Measurements from ENCODE around the gene ZMYND11. TPM values are rescaled to one million over a fixed set of nuclear protein-coding genes. Genes with fewer than 3 reads are reported as not detected.

Gene ZMYND11
- total and polyA plus RNA-seq, 2 of the 8 experiments (the other 6 are each of a cell fraction or from before 2014, with no cell fraction given): 7.5 to 26.6 TPM

DNA sequence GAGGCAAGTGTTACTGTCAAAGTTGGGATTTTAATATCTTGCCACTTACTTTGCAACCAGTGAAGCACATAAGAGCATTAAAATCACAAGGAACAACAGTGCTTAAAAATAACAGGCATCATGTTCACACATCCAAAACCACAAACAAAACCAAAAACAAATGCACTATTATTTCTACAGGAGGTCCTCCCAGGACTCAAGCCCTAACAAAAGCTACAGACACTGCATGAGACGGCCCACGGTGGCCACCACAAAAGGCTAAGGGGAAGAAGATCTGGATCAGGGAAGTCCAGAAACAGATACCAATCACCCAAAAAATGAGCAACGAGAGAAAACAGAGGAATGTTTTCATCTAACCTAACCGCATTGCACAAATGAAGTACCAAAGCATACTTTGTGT, 158.4 kb downstream of the ZMYND11 start:
- CTCF ChIA-PET (ENCODE audit: partially characterized antibody): interaction anchor here (0.9 to 2.1 kb wide), 5 partner anchors 9 to 496 kb away, joined by 3 to 5 read pairs (median 4); no protein-coding TSS in a partner anchor
- no peak for TF ChIP-seq SP2 (IDR thresholded peaks at IDR 0.05; ENCODE audit: low read length)
- no peak for TF ChIP-seq TCF12 (IDR thresholded peaks at IDR 0.05; ENCODE audit: low read depth, low read length)
- no peak for TF ChIP-seq ASH2L (IDR thresholded peaks at IDR 0.05; ENCODE audit: low read length)
- TF ChIP-seq ZNF274 (IDR thresholded peaks at IDR 0.05; ENCODE audit: borderline replicate concordance, extremely low read depth, low read length): no peak
- TF ChIP-seq CHD2 (IDR thresholded peaks at IDR 0.05; ENCODE audit: low read length): no peak
- TF ChIP-seq BACH1 (IDR thresholded peaks at IDR 0.05; ENCODE audit: low read length): no peak
- TF ChIP-seq SP1 (IDR thresholded peaks at IDR 0.05; ENCODE audit: low read depth, low read length): no peak
- TF ChIP-seq, protein P1, sequence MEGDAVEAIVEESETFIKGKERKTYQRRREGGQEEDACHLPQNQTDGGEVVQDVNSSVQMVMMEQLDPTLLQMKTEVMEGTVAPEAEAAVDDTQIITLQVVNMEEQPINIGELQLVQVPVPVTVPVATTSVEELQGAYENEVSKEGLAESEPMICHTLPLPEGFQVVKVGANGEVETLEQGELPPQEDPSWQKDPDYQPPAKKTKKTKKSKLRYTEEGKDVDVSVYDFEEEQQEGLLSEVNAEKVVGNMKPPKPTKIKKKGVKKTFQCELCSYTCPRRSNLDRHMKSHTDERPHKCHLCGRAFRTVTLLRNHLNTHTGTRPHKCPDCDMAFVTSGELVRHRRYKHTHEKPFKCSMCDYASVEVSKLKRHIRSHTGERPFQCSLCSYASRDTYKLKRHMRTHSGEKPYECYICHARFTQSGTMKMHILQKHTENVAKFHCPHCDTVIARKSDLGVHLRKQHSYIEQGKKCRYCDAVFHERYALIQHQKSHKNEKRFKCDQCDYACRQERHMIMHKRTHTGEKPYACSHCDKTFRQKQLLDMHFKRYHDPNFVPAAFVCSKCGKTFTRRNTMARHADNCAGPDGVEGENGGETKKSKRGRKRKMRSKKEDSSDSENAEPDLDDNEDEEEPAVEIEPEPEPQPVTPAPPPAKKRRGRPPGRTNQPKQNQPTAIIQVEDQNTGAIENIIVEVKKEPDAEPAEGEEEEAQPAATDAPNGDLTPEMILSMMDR (IDR thresholded peaks at IDR 0.05; ENCODE audit: control extremely low read depth in 1 of 3, insufficient read depth in 1 of 3, low read depth in 1 of 3, low read length in 3 of 3): no peak
- TF ChIP-seq BRCA1 (IDR thresholded peaks at IDR 0.05; ENCODE audit: low read depth, low read length): no peak
- TF ChIP-seq SRF (IDR thresholded peaks at IDR 0.05; ENCODE audit: low read depth, low read length): no peak
- TF ChIP-seq JUND (IDR thresholded peaks at IDR 0.05; ENCODE audit: low read length): no peak
- TF ChIP-seq, protein P2, sequence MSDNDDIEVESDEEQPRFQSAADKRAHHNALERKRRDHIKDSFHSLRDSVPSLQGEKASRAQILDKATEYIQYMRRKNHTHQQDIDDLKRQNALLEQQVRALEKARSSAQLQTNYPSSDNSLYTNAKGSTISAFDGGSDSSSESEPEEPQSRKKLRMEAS (IDR thresholded peaks at IDR 0.05): no peak
- TF ChIP-seq RXRA (IDR thresholded peaks at IDR 0.05; ENCODE audit: insufficient read depth, low read depth, low read length): no peak

More for the DNA sequence above, 158.4 kb downstream of the ZMYND11 start:
- H3K9ac ChIP-seq (replicated peaks in 1 of 4; ENCODE audit: extremely low read depth in 1 of 4, low read depth in 3 of 4, low read length in 3 of 4): no peak overlapping the region
- H2BK120ac ChIP-seq (replicated peaks; ENCODE audit: low read depth, low read length): no peak overlapping the region
- no peak overlapping the region for H3K27ac ChIP-seq (ENCODE audit: low read depth, low read length)
- H4K5ac ChIP-seq (ENCODE audit: insufficient read length, low read depth, low read length): no peak overlapping the region
- no peak overlapping the region for H2AK5ac ChIP-seq (ENCODE audit: low read depth, low read length)
- no peak overlapping the region for H4K91ac ChIP-seq (replicated peaks; ENCODE audit: insufficient read length, low read length)
- WGBS, 2 experiments (ENCODE audit: extremely low coverage in 1 of 2, insufficient coverage in 1 of 2, insufficient read length in 1 of 2, insufficient replicate concordance in 2 of 2, low coverage in 1 of 2, low lambda C conversion rate in 2 of 2, missing lambda C conversion rate in 1 of 2): 91% methylated on average over 4 of the region's 4 CpGs; no CpG with 5 or more reads in 1 of the 2 experiments
- H2AFZ ChIP-seq (ENCODE audit: low read length): no peak overlapping the region
- no peaks in the 10 kb centered on the region for H3K36me3 ChIP-seq (ENCODE audit: control insufficient read depth in 2 of 4, insufficient read depth in 4 of 4, low read length in 3 of 4)
- DNase-seq (ENCODE audit: low read depth in 1 of 2, low spot score in 2 of 2): no peak
- FAIRE-seq: no peak
- no peak overlapping the region for H3K23ac ChIP-seq (ENCODE audit: insufficient read length)
- no peak overlapping the region for H3K56ac ChIP-seq (replicated peaks; ENCODE audit: insufficient read length, low read depth, low read length)
- H4K20me1 ChIP-seq (replicated peaks in 1 of 2; ENCODE audit: control insufficient read depth in 1 of 2, insufficient read depth in 2 of 2, low read length in 2 of 2): peaks cover 0 to 7% of the 10 kb centered on the region in 2 experiments
- H2BK15ac ChIP-seq (ENCODE audit: low read length): no peak overlapping the region
- H3K79me2 ChIP-seq (ENCODE audit: control insufficient read depth in 1 of 2, insufficient read depth in 2 of 2, low read length in 2 of 2): no peaks in the 10 kb centered on the region
- POLR2A ChIA-PET (ENCODE audit: partially characterized antibody): interaction anchor here (1.2 kb wide), 1 partner anchor 10 kb away, joined by 3 read pairs; no protein-coding TSS in a partner anchor
- H3K4me1 ChIP-seq (replicated peaks in 1 of 4; ENCODE audit: control insufficient read depth in 3 of 4, insufficient read depth in 4 of 4, low read length in 3 of 4): no peaks in the 10 kb centered on the region; a peak in 1 of 7 replicates
- no peak overlapping the region for H2BK12ac ChIP-seq (ENCODE audit: low read depth, low read length)
- H3K18ac ChIP-seq (ENCODE audit: extremely low read depth, low read length): no peak overlapping the region
- H3K79me1 ChIP-seq (ENCODE audit: low read depth, low read length): no peaks in the 10 kb centered on the region; the same call in 1 of the 2 replicates
- H2BK5ac ChIP-seq (ENCODE audit: low read depth, low read length): no peak overlapping the region
- no peak overlapping the region for H3K4me2 ChIP-seq (ENCODE audit: insufficient read depth in 1 of 2, low read depth in 2 of 2, low read length in 2 of 2)
- no peak overlapping the region for H3K14ac ChIP-seq (ENCODE audit: insufficient read length)
- H4K8ac ChIP-seq (ENCODE audit: extremely low read depth, insufficient read depth, low read length): no peak overlapping the region
- no peaks in the 10 kb centered on the region for H3K9me3 ChIP-seq (ENCODE audit: insufficient read depth in 2 of 2, low read depth in 1 of 2, low read length in 1 of 2)
- no peak overlapping the region for H2BK20ac ChIP-seq (ENCODE audit: low read length)
- no peak overlapping the region for H3K4me3 ChIP-seq (ENCODE audit: extremely low read depth in 1 of 4, insufficient read depth in 2 of 4, low read depth in 3 of 4, low read length in 4 of 4)
- H3K4ac ChIP-seq (replicated peaks; ENCODE audit: insufficient read length, low read depth, low read length): no peak overlapping the region
- H3K27me3 ChIP-seq (replicated peaks in 1 of 4; ENCODE audit: control insufficient read depth in 3 of 4, extremely low read depth in 1 of 4, insufficient read depth in 3 of 4, low read length in 3 of 4): no peaks in the 10 kb centered on the region
- no peaks in the 10 kb centered on the region for H3K23me2 ChIP-seq (ENCODE audit: low read depth, low read length)
